DOHH2 (cell line): Measurements from ENCODE around the gene SLC1A4.

ENCODE experiments used
- H3F3A ChIP-seq: fragments of 200-600 bp; sonication (generic), shearing (Covaris generic); 2 replicates; pipeline ENCODE4 v1.6.0; 2016; ENCODE audit warnings: antibody characterized with exemption, mild to moderate bottlenecking; ENCODE audit not compliant: control insufficient read depth, insufficient read depth
- H3K27ac ChIP-seq: fragments of 200-600 bp; sonication (generic); 2 replicates; pipeline ENCODE4 v1.5.1; 2014; ENCODE audit warnings: low read depth, mild to moderate bottlenecking, low read length, moderate library complexity
- H3K27me3 ChIP-seq: fragments of 200-600 bp; sonication (generic); 2 replicates; pipeline ENCODE4 v1.6.1; 2014; ENCODE audit warnings: mild to moderate bottlenecking, low read length, mixed read lengths; ENCODE audit not compliant: control insufficient read depth
- H3K36me3 ChIP-seq: fragments of 200-600 bp; sonication (generic); 2 replicates; pipeline ENCODE4 v1.6.1; 2014; ENCODE audit warnings: mild to moderate bottlenecking, low read length, moderate library complexity, mixed read lengths; ENCODE audit not compliant: control insufficient read depth
- H3K4me1 ChIP-seq: fragments of 200-600 bp; sonication (generic); 2 replicates; pipeline ENCODE4 v1.6.1; 2014; ENCODE audit warnings: mild to moderate bottlenecking, low read length, mixed read lengths; ENCODE audit not compliant: control insufficient read depth
- H3K4me2 ChIP-seq: fragments of 200-600 bp; sonication (generic); 2 replicates; pipeline ENCODE4 v1.6.0; 2014; ENCODE audit warnings: mild to moderate bottlenecking, low read length, moderate library complexity
- H3K4me3 ChIP-seq: fragments of 200-600 bp; sonication (generic); 2 replicates; pipeline ENCODE4 v1.5.1; 2014; ENCODE audit warnings: mild to moderate bottlenecking, low read length, mixed read lengths
- H3K79me2 ChIP-seq: fragments of 200-600 bp; sonication (generic); 2 replicates; pipeline ENCODE4 v1.6.1; 2014; ENCODE audit warnings: mild to moderate bottlenecking, low read length, mixed read lengths; ENCODE audit not compliant: control insufficient read depth
- H3K9me2 ChIP-seq: fragments of 200-600 bp; sonication (generic); replicated peaks from 2 replicates; pipeline ENCODE4 v1.6.1; 2014; ENCODE audit warnings: mild to moderate bottlenecking, low read length, mixed read lengths; ENCODE audit not compliant: control insufficient read depth
- H3K9me3 ChIP-seq: fragments of 200-600 bp; sonication (generic); 2 replicates; pipeline ENCODE4 v1.6.1; 2014; ENCODE audit warnings: antibody characterized with exemption, low read length, mixed read lengths; ENCODE audit not compliant: control insufficient read depth, insufficient read depth
- H4K20me1 ChIP-seq: fragments of 200-600 bp; sonication (generic); 2 replicates; pipeline ENCODE4 v1.6.0; 2014; ENCODE audit warnings: low read depth, mild to moderate bottlenecking, antibody characterized with exemption, low read length, moderate library complexity; ENCODE audit not compliant: control insufficient read depth, insufficient read depth
- EZH2phosphoT487 ChIP-seq: fragments of 200-600 bp; sonication (generic); IDR thresholded peaks from 2 replicates; pipeline ENCODE4 v1.6.1; 2017; ENCODE audit warnings: borderline replicate concordance, mild to moderate bottlenecking, antibody characterized with exemption, low read length, moderate library complexity, mixed read lengths
- TF ChIP-seq, protein P1 (sequence below): fragments of 200-600 bp; sonication (generic); IDR thresholded peaks from one replicate; pipeline ENCODE4 v1.5.1; 2014; ENCODE audit warnings: antibody characterized with exemption, mild to moderate bottlenecking, low read depth, low read length; ENCODE audit not compliant: poor library complexity, severe bottlenecking

SLC1A4 gene

DNA sequence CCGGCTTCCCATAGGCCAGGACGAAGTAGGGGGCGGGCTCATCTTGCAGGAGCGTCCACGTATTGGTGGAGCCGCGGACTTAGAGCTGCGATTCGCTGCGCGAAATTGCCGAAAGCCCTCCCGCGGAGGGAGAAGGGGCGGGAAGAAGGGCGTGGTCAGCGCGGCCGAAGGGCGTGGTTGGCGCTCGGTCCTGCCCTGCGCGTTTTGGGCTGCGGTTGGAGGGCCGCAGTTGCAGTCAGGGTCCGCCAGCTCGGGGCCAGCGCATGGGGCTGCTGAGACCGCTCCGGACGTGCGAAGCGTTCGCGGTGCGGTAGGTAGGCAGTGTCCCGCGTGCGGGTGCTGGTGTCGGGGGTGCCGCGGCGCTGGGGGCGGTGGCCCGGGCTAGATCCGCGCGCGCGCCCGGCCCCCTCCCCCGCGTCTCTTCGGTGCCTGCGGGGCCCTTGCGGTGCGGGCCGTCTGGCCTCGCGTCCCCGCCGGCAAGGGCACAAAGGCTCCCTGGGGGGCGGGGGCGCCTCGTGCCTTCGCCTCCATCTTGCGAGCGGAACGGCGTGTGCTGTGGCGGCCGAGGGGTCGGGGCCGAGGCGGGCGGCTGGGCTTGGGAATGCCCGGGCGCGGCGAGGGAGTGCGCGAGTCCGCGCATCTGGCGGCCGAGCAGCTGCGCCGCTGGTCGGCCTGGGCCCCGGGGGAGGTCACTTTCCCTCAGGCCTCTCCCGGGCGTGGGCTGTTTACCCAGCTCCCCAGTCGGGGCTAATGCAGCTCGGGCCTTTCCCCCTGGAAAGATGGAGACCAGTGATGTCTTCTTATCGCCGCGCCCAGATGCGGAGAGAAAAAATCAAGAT is 67.2 kb downstream of the SLC1A4 start, which contains the start of gene CEP68:
Gene CEP68, plus strand, starts transcription at position 202 of the 839 bp plus-strand sequence. CDS start 13,029 bp downstream, outside the sequence.
- no peaks in the 10 kb centered on the region for H4K20me1 ChIP-seq
- H3K36me3 ChIP-seq: peaks cover 3% of the 10 kb centered on the region
- TF ChIP-seq, protein P1, sequence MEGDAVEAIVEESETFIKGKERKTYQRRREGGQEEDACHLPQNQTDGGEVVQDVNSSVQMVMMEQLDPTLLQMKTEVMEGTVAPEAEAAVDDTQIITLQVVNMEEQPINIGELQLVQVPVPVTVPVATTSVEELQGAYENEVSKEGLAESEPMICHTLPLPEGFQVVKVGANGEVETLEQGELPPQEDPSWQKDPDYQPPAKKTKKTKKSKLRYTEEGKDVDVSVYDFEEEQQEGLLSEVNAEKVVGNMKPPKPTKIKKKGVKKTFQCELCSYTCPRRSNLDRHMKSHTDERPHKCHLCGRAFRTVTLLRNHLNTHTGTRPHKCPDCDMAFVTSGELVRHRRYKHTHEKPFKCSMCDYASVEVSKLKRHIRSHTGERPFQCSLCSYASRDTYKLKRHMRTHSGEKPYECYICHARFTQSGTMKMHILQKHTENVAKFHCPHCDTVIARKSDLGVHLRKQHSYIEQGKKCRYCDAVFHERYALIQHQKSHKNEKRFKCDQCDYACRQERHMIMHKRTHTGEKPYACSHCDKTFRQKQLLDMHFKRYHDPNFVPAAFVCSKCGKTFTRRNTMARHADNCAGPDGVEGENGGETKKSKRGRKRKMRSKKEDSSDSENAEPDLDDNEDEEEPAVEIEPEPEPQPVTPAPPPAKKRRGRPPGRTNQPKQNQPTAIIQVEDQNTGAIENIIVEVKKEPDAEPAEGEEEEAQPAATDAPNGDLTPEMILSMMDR: no peak
- no peak for TF ChIP-seq EZH2phosphoT487
- no peaks in the 10 kb centered on the region for H3K27me3 ChIP-seq
- no peaks in the 10 kb centered on the region for H3K9me2 ChIP-seq
- H3K27ac ChIP-seq: no peak within 1 kb of the TSS
- peak within 1 kb of the TSS; percentile 75 for H3K4me2 ChIP-seq
- peaks cover 28% of the 10 kb centered on the region for H3K79me2 ChIP-seq
- H3F3A ChIP-seq: no peaks in the 10 kb centered on the region
- H3K4me3 ChIP-seq: peak within 1 kb of the TSS; percentile 91
- H3K4me1 ChIP-seq: peaks cover 50% of the 10 kb centered on the region
- H3K9me3 ChIP-seq: 0 out of 2 replicates have a peak, but pooled peaks cover 2% of the 10 kb centered on the region

DNA sequence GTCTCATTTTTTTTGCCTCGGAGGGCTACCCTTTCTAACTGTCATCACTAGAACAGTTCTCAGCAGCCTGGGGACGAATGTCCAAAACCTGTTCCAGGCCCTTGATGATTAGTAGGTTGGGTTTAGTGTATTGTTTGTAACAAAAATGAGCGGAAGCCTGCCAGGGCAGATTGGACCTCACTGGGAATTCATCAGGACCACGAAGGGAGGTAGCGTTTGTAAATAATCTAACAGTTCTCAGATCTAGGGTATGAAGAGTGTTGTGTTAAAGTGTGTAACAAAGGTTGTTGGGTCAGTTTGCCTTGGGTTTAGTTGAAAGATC is 67.8 kb downstream of the SLC1A4 start:
- Histone ChIP-seq H3F3A (no peaks in the 10 kb centered on the region), H3K27me3 (no peaks in the 10 kb centered on the region), H3K9me3 (no peaks in the 10 kb centered on the region), H3K4me3 (peak overlapping the region; percentile 91), H4K20me1 (no peaks in the 10 kb centered on the region), H3K79me2 (peaks cover 31% of the 10 kb centered on the region), H3K9me2 (no peaks in the 10 kb centered on the region), H3K27ac (no peak overlapping the region), H3K4me1 (peaks cover 44% of the 10 kb centered on the region), H3K4me2 (peak overlapping the region; percentile 75), H3K36me3 (peaks cover under 1% of the 10 kb centered on the region; the same call in 1 of the 2 replicates)
- TF ChIP-seq, protein P1: no peak
- TF ChIP-seq EZH2phosphoT487: no peak

DNA sequence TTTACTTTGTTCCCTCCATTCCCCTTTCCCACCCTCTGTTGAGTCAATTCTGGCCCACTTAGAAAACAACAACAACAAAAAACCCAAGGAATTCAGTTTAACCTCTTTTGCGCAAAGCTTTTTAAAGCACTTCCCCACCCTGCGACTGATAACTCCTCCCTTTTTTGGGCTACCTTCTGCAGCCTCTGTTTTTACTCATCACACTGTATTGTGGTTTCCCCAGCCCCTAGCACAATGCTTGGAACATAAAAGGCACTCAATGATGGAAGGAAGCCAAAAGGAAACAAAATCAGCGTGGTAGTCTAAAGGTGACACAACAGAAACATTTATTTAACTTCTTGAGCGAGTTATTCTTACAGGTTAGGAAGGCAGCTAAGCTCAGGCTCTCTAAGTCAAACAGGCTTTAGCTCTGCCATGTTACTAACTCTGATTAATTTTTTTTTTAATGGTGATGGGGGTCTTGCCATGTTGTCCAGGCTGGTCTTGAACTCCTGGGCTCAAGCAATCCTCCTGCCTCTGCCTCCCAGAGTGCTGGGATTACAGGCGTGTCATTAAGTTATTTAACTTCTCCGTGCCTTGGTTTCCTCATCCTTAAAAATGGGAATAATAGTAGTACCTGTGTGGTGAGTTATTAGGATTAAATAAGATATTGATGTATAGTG is 68.3 kb downstream of the SLC1A4 start:
- H3K27ac ChIP-seq: no peak overlapping the region
- H3K9me3 ChIP-seq: no peaks in the 10 kb centered on the region
- H3F3A ChIP-seq: no peaks in the 10 kb centered on the region
- H3K36me3 ChIP-seq: no peaks in the 10 kb centered on the region
- H3K4me2 ChIP-seq: peak overlapping the region; percentile 75
- H3K79me2 ChIP-seq: peaks cover 32% of the 10 kb centered on the region
- no peaks in the 10 kb centered on the region for H3K27me3 ChIP-seq
- TF ChIP-seq EZH2phosphoT487: no peak
- TF ChIP-seq, protein P1: no peak
- H3K9me2 ChIP-seq: no peaks in the 10 kb centered on the region
- H3K4me3 ChIP-seq: peak overlapping the region; percentile 91
- no peaks in the 10 kb centered on the region for H4K20me1 ChIP-seq
- H3K4me1 ChIP-seq: peaks cover 43% of the 10 kb centered on the region
